IPS DF 4.7 (cell line): Measurements from ENCODE around the gene ADD3.

Experiments used
- DNase-seq: peaks from one replicate; pipeline ENCODE4 v3.0.0-alpha.2; 2013; ENCODE audit warnings: low spot score; ENCODE audit errors: extremely low read depth

ADD3 gene

DNA sequence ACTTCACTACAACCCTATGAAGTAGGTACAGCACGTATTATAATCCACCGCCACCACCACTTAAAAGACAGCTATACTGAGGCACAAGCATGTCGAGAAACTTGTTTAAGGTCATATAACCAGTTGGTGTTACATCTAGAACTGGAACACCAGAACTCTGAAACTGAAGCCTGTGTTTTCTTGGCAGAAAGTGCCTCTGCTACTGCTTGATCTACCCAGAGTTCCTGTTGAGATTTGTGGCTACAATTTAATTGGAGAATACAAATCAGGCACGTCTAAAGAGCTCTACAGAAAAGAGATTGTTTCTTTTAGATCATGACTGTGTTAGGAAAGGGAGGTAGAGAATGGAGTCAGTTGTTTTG lies 4.3 kb upstream of the ADD3 start:
- no peak for DNase-seq

DNA sequence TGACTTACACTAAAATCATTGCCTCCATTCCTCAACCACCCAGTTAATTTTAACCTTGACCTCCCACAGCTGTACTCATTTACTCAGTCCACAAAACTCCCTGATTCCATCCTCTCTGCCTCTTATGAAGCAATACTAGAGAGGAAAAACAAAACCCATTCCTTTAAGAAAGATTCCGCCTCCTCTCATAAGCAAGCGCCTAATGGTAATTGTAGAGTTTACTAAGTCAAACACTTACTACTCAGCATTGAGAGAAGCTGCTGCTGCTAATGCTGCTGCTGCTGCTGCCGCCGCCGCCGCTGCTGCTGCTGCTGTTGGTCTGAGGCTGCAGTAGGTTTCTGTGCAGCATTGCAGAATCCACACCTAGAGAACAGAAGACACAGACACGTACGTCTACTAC lies 2.1 kb upstream of the ADD3 start:
- DNase-seq = no peak

DNA sequence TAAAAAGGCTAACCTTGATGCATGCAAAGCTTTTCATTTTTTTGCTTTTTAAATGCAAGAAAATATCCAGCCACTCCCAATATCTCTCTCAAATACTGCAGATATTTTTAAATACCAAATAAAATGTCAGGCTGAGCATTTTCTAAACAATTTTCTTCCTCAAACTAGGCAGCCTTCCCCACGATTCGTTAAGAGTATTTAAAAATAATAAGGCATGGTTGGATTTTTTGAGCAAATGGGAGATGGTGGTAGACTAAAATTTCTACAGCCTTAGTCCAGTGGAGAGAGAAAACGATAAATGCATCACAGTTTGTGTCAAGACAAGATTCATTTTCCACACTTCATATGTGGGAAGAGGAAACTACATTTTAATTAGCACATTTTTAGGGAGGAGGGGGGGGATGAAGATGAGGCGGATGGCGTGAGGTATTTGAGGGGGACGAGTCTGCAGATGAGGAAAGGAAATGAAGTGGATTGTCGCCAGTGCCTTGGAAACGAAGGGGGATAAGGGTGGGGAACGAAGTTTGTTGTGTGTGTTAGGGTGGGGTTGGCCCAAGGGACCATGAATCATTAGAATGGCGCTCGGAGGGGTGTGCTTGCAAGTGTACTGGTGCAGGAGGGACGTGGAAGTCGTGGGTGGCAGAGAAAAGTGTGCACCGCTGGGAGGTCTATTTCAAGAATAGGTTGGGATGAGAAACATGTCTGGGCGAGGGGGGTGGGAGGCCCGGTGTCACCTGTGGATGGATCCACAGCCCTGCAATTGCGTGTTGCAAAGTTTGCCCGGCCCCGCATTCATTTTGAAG lies 1.2 kb upstream of the ADD3 start:
- no peak for DNase-seq

DNA sequence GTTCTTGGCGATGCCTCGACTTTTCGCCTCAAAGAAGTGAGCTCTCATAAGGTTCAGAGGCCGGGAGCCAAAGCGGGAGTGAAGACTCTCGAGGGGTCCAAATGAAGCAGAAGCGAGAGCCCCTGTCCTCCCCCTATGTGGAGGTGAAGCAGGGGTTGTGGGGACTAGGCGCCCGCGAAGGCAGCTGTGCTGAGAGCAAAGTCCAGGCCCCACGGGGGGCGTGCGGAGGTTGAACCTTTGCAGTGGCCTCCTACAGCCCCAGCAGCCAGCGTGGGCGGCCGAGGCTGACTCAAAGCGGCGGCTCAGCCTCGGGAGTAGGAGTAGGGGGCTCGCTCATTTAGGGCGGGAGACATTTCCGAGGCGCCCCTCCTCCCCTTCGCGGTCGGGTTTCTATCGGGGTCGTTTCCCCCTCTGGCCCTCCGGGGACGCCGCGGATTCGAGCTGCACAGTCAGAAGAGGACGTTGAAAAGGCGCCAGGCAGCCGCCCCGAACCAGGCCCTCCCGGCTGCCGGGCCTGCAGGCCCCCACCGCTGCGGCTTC lies 553 bp upstream of the ADD3 start:
- DNase-seq = no peak

DNA sequence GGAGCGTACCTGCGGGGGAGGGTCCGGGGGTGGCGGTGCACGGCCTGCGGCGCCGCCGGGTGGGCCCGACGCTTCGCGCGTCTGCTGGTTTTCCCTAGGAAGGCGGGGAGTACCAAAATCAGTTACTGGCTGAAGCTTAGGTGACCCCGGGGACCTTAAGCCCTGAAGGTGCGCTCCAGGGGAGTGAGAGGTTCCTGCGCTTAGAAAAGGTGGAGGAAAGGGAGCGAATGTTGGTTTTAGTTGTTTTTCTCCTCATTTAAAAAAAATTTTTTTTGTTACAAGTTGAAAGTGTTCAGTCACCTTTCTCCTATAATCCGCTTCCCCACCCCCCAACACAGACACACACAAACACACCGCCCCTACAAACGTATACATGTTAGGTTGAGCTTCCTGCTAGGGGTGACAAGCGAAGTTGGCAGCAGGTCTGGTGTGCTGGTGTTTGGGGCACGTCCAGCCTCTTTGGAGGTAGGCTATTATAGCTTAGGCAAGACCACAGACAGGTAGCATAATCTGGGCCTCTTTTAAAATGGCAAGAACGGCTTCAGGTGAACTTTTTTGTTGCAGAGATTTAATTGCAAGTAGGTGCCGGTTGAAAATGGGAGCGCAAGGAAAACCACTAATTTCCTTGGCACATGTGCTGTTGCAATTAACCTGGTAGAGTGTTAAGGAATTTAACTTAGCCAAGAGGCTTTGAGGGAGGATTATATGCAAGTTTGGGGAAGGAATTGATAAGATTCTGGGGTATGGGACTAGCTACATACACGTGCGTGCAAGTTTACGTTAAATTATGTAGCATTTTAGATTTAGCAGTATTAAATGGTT lies 945 bp downstream of the ADD3 start:
- DNase-seq = no peak

DNA sequence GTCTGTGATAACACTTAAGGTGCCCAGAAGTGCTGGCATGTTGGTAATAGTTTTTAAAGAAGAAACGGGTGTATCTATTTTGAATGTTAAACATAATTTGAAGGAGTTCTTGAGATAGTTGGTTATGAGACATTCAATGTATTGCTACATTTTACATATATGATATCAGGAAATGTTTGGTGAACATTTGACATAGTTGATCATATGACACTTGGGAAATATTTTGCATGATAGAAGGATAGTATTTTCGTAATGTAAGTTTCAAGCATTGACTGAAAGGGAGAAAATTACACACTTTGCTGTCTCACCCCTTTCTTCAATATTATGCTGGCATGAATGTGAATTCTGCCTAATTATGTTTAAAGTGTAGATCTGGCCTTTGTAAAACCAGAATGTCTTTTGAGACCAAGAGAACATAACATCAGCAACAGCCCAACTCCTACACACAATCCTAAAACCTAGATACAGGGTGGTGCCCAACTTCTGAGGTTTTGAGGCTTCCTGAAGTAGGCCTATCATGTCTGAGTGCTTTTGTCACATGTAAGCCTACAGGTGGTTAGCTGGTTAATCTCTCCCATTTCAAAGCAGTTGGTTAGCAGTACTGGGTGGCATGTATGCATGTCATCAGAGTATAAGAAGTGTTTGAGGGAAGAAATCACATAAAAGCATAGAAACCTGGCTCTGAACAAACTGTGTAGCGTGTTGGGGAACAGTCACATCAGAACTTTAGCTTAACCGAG lies 2.1 kb downstream of the ADD3 start:
- DNase-seq = no peak

DNA sequence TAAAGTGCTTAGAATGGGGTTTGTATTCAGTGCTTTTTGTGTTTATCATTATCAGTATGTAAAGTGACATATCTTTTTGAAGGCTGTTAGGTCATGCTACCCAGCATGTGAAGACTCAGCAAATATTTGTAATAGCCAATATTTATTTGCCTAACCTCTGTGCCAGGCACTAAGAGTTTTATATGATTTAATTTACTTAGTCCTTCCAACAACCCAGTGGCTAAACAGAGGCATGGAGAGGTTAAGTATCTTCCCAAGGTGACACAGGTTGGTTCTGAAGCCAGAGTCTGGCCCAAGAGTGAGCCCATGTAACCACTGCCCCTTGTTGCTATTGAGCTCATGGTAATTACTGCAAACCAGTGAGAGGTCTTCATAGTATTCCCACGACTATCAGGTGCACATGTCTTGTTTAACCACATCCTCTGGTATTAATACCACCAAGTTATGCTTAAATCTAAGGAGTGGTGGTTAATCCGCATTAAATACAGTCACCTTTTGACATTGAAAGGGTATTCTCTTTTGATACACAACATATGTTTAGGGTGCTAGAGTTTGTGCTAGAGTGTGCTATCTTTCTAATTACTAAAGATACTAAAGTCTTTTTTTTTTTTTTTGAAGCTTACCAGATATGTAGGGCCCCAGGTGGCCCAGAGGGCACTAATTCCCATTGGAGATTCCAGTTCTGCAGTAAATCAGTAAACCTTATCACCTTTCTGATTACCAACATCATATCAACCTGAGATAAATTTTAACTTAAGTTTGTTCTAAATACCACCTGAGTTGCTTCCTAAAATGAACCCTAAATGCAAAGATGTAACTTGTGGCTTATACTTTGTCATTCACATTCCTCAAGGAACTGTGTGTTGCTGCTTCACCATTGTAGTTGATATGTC lies 2.9 kb downstream of the ADD3 start:
- no peak for DNase-seq

DNA sequence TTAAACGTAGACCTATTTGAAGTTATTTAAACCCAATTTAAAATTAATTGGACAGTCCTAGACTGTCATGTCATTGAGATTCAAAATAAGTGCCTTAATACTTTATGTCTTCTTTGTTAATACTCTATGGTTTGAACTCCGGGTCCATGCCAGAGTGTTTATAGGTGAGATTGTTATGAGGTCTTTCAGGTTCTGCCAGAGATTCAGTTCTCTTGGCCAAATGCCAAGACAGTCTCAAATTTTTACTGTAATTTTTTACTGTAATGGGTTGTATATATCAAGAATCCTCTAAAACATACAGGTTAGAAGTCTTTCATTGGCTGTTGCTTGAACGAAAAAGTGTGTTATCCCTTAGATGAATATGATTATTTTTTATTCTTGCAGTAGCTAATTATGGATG lies 3.9 kb downstream of the ADD3 start:
- DNase-seq = no peak

DNA sequence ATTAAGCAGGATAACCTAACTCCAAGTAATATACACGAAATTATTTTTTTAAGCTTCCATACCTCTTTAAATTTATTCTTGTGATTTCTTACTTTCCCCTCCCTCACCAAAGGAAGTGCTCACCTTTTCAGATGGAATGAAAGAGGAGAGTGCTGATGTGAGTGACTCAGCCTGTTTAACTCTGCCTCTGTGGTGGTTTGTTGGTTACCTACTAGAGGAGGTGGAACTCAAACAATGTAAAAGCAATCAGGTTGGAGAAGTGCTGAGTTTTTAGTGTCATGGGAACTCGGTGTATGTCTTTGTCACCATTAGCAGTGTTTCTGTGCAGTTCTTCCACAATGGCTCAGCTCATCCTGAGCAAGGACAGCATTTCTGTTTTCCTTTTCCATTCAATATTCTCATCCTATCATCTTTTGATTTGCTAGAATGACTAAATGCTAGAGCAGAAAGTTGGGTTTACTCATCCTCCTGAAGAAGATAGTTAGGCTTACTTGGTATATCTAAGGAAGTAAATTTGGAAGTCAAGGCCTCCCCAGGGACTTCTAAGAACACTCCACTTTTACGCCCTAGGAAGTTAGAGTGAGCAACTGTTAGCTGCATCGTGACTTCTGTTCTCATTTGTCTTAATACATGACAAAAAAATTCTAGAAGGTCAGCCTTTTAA lies 6.0 kb downstream of the ADD3 start:
- no peak for DNase-seq

DNA sequence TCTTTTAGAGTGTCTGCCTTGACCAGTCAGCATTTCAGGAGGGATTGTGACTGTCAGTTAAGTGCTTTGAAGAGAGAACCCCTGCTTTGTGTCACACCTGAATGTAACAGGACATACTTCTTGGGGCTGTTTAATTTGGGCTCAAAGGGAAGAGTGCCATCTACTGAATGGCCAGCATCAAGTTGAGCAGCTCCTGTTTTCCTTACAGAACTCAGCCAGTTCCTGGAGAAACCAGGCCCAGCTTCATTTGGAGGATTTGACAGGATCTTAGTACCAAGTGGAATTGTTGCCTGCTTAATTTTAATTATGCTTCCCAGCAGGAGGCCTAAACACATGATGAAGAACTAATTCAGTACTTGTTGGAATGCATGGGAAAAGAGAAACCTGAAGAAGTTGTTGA lies 8.3 kb downstream of the ADD3 start:
- no peak for DNase-seq

DNA sequence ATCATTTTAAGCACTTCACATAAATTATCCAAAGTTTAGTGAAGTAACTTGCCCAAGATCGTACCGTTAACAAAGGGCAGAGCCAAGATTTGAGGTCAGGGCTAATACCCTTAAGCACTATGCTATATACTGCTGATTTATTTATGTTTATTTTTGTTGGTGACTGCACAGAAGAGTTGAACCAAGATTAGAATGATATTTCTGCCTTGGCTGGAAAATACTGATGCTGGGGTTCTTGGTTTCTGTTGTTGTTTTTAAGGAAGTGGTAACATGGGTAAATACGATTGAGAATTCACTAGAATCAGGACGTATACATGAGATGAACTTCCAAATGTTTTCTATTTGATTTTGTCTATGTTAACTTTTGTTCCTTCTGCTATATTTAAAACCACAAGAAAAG lies 9.3 kb downstream of the ADD3 start:
- DNase-seq = no peak

DNA sequence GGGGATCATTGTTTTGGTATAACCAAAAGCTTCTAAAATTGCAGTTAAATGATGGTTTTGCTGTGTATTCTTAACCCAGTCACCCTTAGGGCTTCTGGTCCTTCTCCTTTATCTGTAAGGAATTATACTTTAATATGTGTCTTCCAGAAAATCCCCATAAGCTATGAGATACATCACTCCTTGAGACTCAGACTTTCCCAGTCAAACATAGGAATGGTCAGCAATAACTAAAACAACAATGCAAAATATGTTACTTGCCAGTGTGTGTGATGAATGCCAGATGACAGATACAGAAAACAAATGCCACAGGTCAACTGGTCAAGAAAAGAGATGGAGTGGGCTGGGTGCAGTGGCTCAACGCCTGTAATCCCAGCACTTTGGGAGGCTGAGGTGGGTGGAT lies 10.1 kb downstream of the ADD3 start:
- DNase-seq = no peak

DNA sequence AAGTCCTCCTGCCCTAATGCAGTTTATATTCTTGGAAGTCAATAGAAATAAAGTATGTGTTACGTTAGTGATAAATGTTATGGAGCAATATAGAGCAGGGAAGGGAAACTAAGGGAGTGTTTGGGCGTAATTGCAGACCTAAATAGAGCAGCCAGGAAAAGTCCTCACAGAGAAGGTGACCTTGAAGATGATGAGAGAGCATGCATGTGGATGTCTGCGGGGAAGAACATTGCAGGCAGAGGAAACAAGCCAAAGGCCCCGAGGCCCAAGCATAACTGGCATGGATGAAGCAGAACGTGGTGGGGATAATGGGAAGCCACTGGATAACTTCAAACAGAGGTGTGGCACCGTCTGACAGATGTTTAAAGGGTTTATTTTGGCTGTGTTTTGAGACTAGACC lies 12.5 kb downstream of the ADD3 start:
- no peak for DNase-seq

DNA sequence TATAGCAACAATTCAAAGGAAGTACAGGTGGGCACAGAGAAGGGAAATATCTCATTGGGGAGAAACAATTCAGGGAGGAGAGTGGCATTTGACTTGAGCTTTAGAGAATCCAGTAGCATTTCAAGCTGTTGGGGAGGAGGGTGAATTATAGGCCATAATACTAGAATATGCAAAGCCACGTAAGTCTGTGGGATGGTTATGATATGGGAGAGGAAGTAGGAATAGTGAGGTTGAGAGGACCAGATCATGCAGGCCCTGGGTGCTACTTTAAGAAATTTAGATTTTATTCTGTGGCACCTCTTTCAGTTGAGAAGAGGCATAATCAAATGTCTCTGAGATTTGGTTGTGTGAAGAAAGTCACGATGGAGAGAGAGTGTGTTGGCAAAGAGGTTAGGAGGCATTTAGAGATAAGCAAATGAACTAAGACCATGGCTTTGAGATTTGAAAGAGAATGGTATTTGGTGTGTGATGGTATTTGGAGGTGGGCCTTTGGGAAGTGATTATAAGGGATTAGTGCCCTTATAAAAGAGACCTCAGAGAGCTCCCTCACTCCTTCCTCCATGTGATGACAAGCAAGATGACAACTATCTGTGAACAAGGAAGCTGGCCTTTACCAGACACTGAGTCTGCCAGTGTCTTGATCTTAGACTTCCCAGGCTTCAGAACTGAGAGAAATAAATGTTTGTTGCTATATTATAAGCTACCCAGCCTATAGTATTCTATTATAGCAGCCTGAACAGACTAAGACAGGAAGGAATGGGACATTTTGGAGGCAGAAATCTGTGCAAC lies 15.1 kb downstream of the ADD3 start:
- no peak for DNase-seq

DNA sequence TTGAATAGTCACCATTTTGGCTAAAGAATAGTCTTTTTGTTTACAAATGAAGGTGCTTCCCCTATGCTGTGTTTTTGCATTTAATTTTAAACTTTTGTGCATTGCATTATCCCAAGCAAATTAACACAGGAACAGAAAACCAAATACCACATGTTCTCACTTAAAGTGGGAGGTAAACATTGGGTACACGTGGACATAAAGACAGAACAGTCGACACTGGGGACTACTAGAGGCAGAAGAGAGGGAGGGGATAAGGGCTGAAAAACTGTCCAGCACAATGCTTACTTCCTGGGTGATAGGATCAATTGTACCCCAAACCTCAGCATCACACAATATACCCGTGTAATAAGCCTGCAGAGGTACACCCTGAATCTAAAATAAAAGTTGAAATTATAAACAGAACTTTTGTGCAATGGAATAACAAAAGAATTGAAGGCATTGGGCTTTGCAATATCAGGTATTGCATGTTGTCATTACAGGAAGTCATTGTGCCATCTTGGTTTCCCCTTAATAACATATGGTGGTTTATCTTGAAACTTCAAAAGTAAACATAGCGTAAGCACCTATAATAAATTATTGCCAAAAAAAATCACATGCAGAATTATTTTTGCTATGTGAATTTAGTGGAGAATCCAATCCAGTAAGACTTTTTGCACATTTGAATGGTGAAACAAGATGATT lies 16.1 kb downstream of the ADD3 start:
- DNase-seq = no peak

DNA sequence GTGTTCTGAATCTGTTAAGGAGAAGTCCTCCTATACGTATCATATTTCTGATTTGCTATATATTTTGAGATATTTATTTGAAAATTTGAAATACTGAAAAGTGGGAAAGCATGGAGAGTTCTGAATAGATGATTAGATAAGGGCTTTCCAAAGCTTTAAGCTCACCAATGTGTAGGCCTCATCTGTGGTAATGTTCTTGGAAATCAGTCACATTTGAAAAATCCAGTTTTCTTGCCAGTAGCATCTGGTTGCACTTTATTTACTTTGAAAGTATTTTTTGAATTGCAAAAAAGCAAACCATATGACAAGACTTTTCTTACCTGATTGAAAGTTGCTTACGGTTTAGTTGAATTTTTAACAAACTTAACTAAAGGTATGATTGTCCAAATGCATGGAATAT lies 21.7 kb downstream of the ADD3 start:
- DNase-seq = no peak

DNA sequence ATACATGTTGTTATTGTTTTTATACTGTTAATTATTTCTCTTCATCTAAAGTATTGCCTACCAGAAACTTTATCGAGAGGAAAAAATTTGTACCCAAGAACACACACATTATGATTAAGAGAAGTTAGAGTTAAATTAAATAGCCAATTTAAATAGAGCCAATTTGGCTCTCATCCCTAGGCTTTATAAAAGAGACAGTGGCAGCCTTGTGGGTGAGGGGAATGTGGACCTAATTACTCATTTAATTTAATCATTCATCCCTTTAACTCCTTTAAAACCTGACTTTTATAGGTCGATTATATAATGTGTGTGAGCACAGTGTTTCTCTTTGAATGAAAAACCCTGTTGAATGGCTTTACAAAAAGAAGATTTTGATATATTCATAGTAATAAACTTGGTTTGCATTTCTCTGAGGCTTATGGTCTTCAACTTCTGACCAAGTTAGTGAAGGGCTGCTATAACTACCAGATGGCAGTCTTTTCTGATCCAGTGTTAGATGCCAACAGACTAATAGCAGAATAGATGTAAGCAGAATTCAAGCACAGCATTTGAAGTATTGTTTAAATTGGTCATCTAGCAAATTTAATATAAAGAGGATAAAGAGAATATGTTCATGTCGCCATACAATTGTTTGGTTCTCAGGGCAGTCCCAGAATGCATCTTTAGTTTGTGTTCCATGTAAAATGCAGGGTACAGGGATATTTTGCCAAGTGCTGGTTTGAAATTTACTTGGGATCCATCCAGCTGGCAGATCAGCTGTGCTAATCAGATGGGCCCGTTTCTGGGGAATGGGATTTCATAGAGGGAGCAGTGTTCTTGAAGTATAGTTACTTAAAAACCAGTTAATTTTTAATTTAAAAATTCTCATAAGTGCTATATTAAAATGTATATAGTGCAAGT lies 25.3 kb downstream of the ADD3 start:
- no peak for DNase-seq

DNA sequence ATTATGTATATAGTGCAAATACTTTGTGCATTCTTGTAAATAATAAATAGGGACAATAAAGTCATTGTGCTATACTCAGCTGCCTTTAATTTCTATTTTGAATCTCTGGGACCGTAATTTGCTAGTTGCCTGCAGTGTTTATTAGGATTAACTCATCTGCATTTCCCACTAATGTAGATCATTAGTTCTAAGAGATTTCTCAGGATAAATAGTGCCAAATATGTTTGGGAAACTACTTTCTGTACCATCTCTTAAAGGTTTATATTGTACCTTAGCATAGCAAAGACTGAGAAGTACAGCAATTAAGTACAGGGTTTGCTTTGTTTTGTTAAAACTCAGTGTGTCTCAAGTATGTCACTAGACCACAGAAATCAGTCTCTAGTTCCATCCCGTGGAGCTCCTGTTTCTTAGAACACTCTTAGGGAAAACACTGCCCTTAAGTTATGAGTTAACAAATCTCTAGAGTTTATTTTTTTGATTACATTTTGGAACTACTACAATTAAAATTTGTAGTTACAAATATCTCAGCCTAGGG lies 26.0 kb downstream of the ADD3 start:
- DNase-seq = no peak
